Keratinocyte (primary cell): ENCODE data around the gene HRH3. TPM values are rescaled to one million over a fixed set of nuclear protein-coding genes. Genes with fewer than 3 reads are reported as not detected.

ENCODE experiments used
- DNase-seq: peaks from one replicate; pipeline ENCODE4 v3.0.0-alpha.2; 2011; ENCODE audit warnings: low read depth, missing footprints, low spot score
- FAIRE-seq: peaks from 2 replicates; lab custom pipeline; 2011; peaks lifted over from hg19 to GRCh38; lab: Jason Lieb, UNC
- H2AFZ ChIP-seq: 2 replicates; pipeline ENCODE4 v1.6.0; 2012; ENCODE audit warnings: low read length, control low read depth, inconsistent platforms; ENCODE audit not compliant: control insufficient read depth
- H3K27ac ChIP-seq: 2 replicates; pipeline ENCODE4 v1.5.1; 2011; ENCODE audit warnings: low read length; ENCODE audit not compliant: control insufficient read depth, insufficient read depth
- H3K27me3 ChIP-seq: 3 replicates; pipeline ENCODE4 v1.6.0; 2011; ENCODE audit warnings: low read length; ENCODE audit not compliant: control insufficient read depth, insufficient read depth; ENCODE audit errors: extremely low read depth
- H3K36me3 ChIP-seq, 2 experiments: 2 replicates in 1 of 2; 3 replicates in 1 of 2; pipeline ENCODE4 v1.5.1; 2011; ENCODE audit warnings: low read length in 2 of 2, mild to moderate bottlenecking in 1 of 2; ENCODE audit not compliant: control insufficient read depth in 2 of 2, insufficient read depth in 2 of 2; ENCODE audit errors: extremely low read depth in 1 of 2
- H3K4me1 ChIP-seq: 3 replicates; pipeline ENCODE4 v1.5.1; 2011; ENCODE audit warnings: low read length; ENCODE audit not compliant: control insufficient read depth, insufficient read depth; ENCODE audit errors: extremely low read depth
- H3K4me2 ChIP-seq: 3 replicates; pipeline ENCODE4 v1.6.0; 2011; ENCODE audit warnings: low read depth, low read length; ENCODE audit not compliant: control insufficient read depth, insufficient read depth; ENCODE audit errors: extremely low read depth
- H3K4me3 ChIP-seq, 3 experiments: fragments of 200-600 bp in 1 of 3; sonication (generic) in 1 of 3; 2 replicates in 2 of 3; 3 replicates in 1 of 3; pipeline ENCODE4 v1.5.1; 2011 to 2016; ENCODE audit warnings: low read length in 3 of 3, mild to moderate bottlenecking in 3 of 3, control low read depth in 2 of 3, inconsistent platforms in 1 of 3, low read depth in 1 of 3, mixed read lengths in 1 of 3, mixed run types in 1 of 3, moderate library complexity in 1 of 3; ENCODE audit not compliant: control insufficient read depth in 2 of 3, insufficient read depth in 2 of 3; ENCODE audit errors: extremely low read depth in 1 of 3
- H3K79me2 ChIP-seq: 2 replicates; pipeline ENCODE4 v1.6.0; 2012; ENCODE audit warnings: low read length; ENCODE audit not compliant: control insufficient read depth, insufficient read depth
- H3K9ac ChIP-seq: 3 replicates; pipeline ENCODE4 v1.6.0; 2011; ENCODE audit warnings: low read length; ENCODE audit not compliant: control insufficient read depth, insufficient read depth; ENCODE audit errors: extremely low read depth
- H3K9me1 ChIP-seq: 3 replicates; pipeline ENCODE4 v1.6.0; 2011; ENCODE audit warnings: low read length; ENCODE audit not compliant: control insufficient read depth, insufficient read depth; ENCODE audit errors: extremely low read depth
- H3K9me3 ChIP-seq: 2 replicates; pipeline ENCODE4 v1.5.1; 2012; ENCODE audit warnings: low read depth, low read length; ENCODE audit not compliant: control insufficient read depth
- H4K20me1 ChIP-seq: 3 replicates; pipeline ENCODE4 v1.6.0; 2011; ENCODE audit warnings: low read length; ENCODE audit not compliant: control insufficient read depth, insufficient read depth; ENCODE audit errors: extremely low read depth
- CTCF ChIP-seq, 3 experiments: IDR thresholded peaks in 1 of 3; conservative IDR thresholded peaks in 1 of 3; optimal IDR thresholded peaks in 1 of 3; 2 replicates in 2 of 3; 3 replicates in 1 of 3; pipeline versions ENCODE3 to v1.5.1; 2011; ENCODE audit warnings: low read length in 3 of 3, mild to moderate bottlenecking in 3 of 3, moderate library complexity in 2 of 3, control low read depth in 1 of 3, inconsistent platforms in 1 of 3; ENCODE audit not compliant: insufficient read depth in 2 of 3; ENCODE audit errors: extremely low read depth in 1 of 3
- EZH2 ChIP-seq: IDR thresholded peaks from one replicate; pipeline ENCODE4 v1.6.1; 2012; ENCODE audit warnings: inconsistent platforms, mild to moderate bottlenecking, low read length, moderate library complexity
- dilution Hi-C: fragments of 300-500 bp; cut with MboI; formaldehyde crosslinking; loops from one replicate; pipeline ENCODE4 v1.7.0; 2020; ENCODE audit warnings: low sequenced_read_pairs; ENCODE audit not compliant: extremely low pct_ligation_motif_present
- polyA plus RNA-seq, 5 experiments: library from polyadenylated mRNA; depleted of rRNA in 3 of 5; stranded (reverse) in 3 of 5; stranded (forward) in 1 of 5; unstranded in 1 of 5; fragments of >200 nt; gene quantifications; 1 replicate in 1 of 5; 2 replicates in 3 of 5; 3 replicates in 1 of 5; pipeline versions ENCODE4 v1.2.1 to v1.2.3, GENCODE V29; 2011 to 2012; ENCODE audit warnings: missing spikeins in 2 of 5, low read depth in 1 of 5, low replicate concordance in 1 of 5

HRH3 gene
- polyA plus RNA-seq, 1 donor (not counting 4 experiments of a cell fraction or from before 2014, with no cell fraction given): not detected

DNA sequence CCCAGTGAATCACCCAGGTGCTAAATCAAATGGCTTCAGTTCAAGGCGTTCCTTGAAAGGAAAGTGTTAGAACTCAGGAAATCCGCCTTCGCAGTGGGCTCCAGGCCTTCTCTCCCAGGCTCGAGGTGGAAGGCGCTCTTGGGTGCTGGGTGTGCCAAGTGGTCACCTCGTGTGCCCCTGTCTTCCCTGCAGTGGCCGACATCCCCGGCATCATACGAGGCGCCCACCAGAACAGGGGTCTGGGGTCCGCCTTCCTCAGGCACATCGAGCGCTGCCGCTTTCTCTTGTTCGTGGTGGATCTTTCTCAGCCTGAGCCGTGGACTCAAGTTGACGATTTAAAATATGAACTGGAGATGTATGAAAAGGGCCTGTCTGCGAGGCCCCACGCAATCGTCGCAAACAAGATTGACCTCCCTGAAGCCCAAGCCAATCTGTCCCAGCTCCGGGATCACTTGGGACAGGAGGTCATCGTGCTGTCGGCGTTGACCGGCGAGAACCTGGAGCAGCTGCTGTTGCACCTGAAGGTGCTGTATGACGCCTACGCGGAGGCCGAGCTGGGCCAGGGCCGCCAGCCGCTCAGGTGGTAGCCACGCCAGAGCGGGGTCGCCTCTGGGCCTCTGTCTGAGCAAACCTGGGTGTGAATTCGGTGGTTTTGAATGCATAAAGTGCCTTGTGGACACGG is 19.4 kb downstream of the HRH3 start:
- Histone ChIP-seq H3K9ac (no peak overlapping the region), H3K9me1 (no peaks in the 10 kb centered on the region), H3K4me1 (no peaks in the 10 kb centered on the region), H3K27me3 (no peaks in the 10 kb centered on the region), H4K20me1 (no peaks in the 10 kb centered on the region), H2AFZ (no peak overlapping the region), H3K36me3 (peaks cover 29 to 34% of the 10 kb centered on the region in 2 experiments), H3K4me3 (no peak overlapping the region), H3K9me3 (no peaks in the 10 kb centered on the region), H3K27ac (no peak overlapping the region), H3K4me2 (no peak overlapping the region), H3K79me2 (no peaks in the 10 kb centered on the region)
- FAIRE-seq (no peak), DNase-seq (no peak)
- dilution Hi-C loops: no loop called here
- TF ChIP-seq CTCF (optimal IDR thresholded peaks at IDR 0.05 in 1 of 3, IDR thresholded peaks at IDR 0.05 in 1 of 3, conservative IDR thresholded peaks at IDR 0.05 in 1 of 3; ENCODE audit: extremely low read depth in 1 of 3, insufficient read depth in 2 of 3, low read length in 3 of 3) (no peak), EZH2 (no peak)

DNA sequence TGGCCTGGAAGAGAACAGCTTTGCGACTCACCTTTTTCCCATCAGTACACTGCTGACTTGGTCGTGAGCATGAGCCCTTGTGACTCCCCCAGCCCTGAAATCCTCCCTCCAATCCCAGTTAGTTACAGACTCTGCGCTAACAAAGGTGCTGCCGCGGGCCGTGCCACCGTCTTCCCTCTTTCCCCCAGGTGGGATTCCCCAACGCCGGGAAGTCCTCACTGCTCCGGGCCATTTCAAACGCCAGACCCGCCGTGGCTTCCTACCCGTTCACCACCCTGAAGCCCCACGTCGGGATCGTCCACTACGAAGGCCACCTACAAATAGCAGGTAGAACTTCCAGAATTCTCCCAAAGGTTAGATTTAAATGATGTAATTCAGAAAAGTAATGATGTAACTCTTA is 21.1 kb downstream of the HRH3 start:
- peaks cover 29 to 40% of the 10 kb centered on the region in 2 experiments for H3K36me3 ChIP-seq

More for the DNA sequence above, 21.1 kb downstream of the HRH3 start:
- no peak overlapping the region for H3K9ac ChIP-seq
- H3K4me1 ChIP-seq: no peaks in the 10 kb centered on the region
- H3K9me3 ChIP-seq: no peaks in the 10 kb centered on the region
- DNase-seq (no peak), FAIRE-seq (no peak)
- H3K4me3 ChIP-seq: no peak overlapping the region
- H3K4me2 ChIP-seq: no peak overlapping the region
- no peaks in the 10 kb centered on the region for H3K9me1 ChIP-seq
- no peaks in the 10 kb centered on the region for H3K27me3 ChIP-seq
- dilution Hi-C loops: no loop called here
- TF ChIP-seq EZH2 (no peak), CTCF (optimal IDR thresholded peaks at IDR 0.05 in 1 of 3, IDR thresholded peaks at IDR 0.05 in 1 of 3, conservative IDR thresholded peaks at IDR 0.05 in 1 of 3; ENCODE audit: extremely low read depth in 1 of 3, insufficient read depth in 2 of 3, low read length in 3 of 3) (no peak)
- no peak overlapping the region for H2AFZ ChIP-seq
- no peaks in the 10 kb centered on the region for H4K20me1 ChIP-seq
- H3K79me2 ChIP-seq: no peaks in the 10 kb centered on the region
- no peak overlapping the region for H3K27ac ChIP-seq
